Karpas-422 (cell line): Measurements from ENCODE around the gene NRIP3. TPM values are rescaled to one million over a fixed set of nuclear protein-coding genes. Genes with fewer than 3 reads are reported as not detected.
"Not testable (repeated sequence)": the region's sequence is repeated elsewhere in the genome, so short reads cannot be mapped to it uniquely, and the experiment has no call there.

Experiments used
- DNase-seq: peaks from one replicate; pipeline ENCODE4 v3.0.0-alpha.2; 2015
- H2AFZ ChIP-seq: fragments of 200-600 bp; sonication (generic); 2 replicates; pipeline ENCODE4 v1.6.1; 2014; ENCODE audit warnings: antibody characterized with exemption, low read length, mixed read lengths
- H3K27ac ChIP-seq: fragments of 200-600 bp; sonication (generic); 2 replicates; pipeline ENCODE4 v1.5.1; 2014; ENCODE audit warnings: mild to moderate bottlenecking, low read length, moderate library complexity
- H3K27me3 ChIP-seq: fragments of 200-600 bp; sonication (generic); 2 replicates; pipeline ENCODE4 v1.6.1; 2014; ENCODE audit warnings: low read length, mixed read lengths
- H3K36me3 ChIP-seq: fragments of 200-600 bp; sonication (generic); 2 replicates; pipeline ENCODE4 v1.6.1; 2014; ENCODE audit warnings: low read length, mixed read lengths; ENCODE audit not compliant: insufficient read depth
- H3K4me1 ChIP-seq: fragments of 200-600 bp; sonication (generic); 2 replicates; pipeline ENCODE4 v1.6.1; 2014; ENCODE audit warnings: mild to moderate bottlenecking, low read length, mixed read lengths
- H3K4me2 ChIP-seq: fragments of 200-600 bp; sonication (generic); 2 replicates; pipeline ENCODE4 v1.6.1; 2014; ENCODE audit warnings: low read length, low read depth, mild to moderate bottlenecking; ENCODE audit not compliant: poor library complexity, severe bottlenecking
- H3K4me3 ChIP-seq: fragments of 200-600 bp; sonication (generic); 2 replicates; pipeline ENCODE4 v1.5.1; 2014; ENCODE audit warnings: mild to moderate bottlenecking, antibody characterized with exemption, low read length, mixed read lengths
- H3K79me2 ChIP-seq: fragments of 200-600 bp; sonication (generic); 2 replicates; pipeline ENCODE4 v1.6.1; 2014; ENCODE audit warnings: mild to moderate bottlenecking, low read length, mixed read lengths
- H3K9ac ChIP-seq: fragments of 200-600 bp; sonication (generic); 2 replicates; pipeline ENCODE4 v1.6.0; 2014; ENCODE audit warnings: low read length
- H3K9me2 ChIP-seq: fragments of 200-600 bp; sonication (generic), shearing (Covaris generic); replicated peaks from 2 replicates; pipeline ENCODE4 v1.6.0; 2014; ENCODE audit warnings: mild to moderate bottlenecking, low read length, moderate library complexity; ENCODE audit not compliant: insufficient read depth
- H3K9me3 ChIP-seq: fragments of 300-700, 200-600 bp; sonication (generic); 2 replicates; pipeline ENCODE4 v1.6.1; 2014; ENCODE audit warnings: low read length, mixed read lengths
- H4K20me1 ChIP-seq: fragments of 200-600 bp; sonication (generic); 2 replicates; pipeline ENCODE4 v1.6.1; 2014; ENCODE audit warnings: mild to moderate bottlenecking, antibody characterized with exemption, low read length, low read depth; ENCODE audit not compliant: insufficient read depth
- total RNA-seq: library from RNA; depleted of rRNA; stranded (reverse); fragments of >200 nt; shearing (Covaris generic); gene quantifications from 2 replicates; pipeline ENCODE4 v1.2.3, GENCODE V29; 2014; ENCODE audit warnings: low replicate concordance

NRIP3 gene
- total RNA-seq, 1 experiment from 2014 or later: not detected

DNA sequence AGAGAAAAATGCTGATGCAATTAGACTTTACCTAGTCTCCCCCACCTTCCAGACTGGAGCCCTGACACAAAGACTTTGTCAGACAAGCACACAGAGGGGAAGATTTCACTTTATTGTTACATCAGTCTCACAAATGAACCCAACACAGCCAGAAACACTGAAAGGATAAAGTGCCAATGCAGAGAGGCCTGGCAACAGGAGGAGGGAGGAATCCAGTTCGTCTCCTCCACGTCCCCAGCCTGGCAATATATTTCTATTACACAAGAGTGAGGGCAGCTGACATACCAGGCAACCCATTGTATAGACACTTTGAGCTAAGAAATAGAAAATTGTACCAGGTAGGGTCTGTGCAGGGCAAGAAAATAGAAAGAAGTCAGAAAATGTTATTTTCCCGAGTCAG lies 23.3 kb downstream of the NRIP3 start:
- Histone ChIP-seq H3K36me3 (no peaks in the 10 kb centered on the region), H3K4me2 (no peak overlapping the region), H3K79me2 (no peaks in the 10 kb centered on the region), H3K4me3 (no peak overlapping the region), H3K27me3 (no peaks in the 10 kb centered on the region), H3K4me1 (no peaks in the 10 kb centered on the region), H3K27ac (no peak overlapping the region), H2AFZ (no peak overlapping the region), H3K9ac (no peak overlapping the region), H4K20me1 (no peaks in the 10 kb centered on the region), H3K9me3 (no peaks in the 10 kb centered on the region), H3K9me2 (no peaks in the 10 kb centered on the region)
- no peak for DNase-seq

DNA sequence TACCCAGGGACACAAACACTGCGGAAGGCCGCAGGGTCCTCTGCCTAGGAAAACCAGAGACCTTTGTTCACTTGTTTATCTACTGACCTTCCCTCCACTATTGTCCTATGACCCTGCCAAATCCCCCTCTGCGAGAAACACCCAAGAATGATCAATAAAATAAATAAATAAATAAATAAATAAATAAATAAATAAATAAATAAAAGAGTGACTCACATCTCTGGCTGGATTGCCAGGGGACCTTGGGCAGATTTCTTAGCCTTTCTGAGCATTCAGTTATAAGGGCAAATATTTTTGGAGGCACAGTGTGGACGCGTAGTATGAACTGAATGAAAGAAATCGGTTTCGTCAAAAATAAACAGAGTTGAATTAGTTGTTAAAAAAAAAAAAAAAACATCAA lies 24.4 kb downstream of the NRIP3 start:
- H3K4me2 ChIP-seq, H3K27me3 ChIP-seq, H3K9ac ChIP-seq, H4K20me1 ChIP-seq, H3K9me2 ChIP-seq, H3K27ac ChIP-seq, DNase-seq, H3K9me3 ChIP-seq, H3K79me2 ChIP-seq, H2AFZ ChIP-seq, H3K4me1 ChIP-seq, H3K36me3 ChIP-seq, H3K4me3 ChIP-seq: not testable (repeated sequence)

DNA sequence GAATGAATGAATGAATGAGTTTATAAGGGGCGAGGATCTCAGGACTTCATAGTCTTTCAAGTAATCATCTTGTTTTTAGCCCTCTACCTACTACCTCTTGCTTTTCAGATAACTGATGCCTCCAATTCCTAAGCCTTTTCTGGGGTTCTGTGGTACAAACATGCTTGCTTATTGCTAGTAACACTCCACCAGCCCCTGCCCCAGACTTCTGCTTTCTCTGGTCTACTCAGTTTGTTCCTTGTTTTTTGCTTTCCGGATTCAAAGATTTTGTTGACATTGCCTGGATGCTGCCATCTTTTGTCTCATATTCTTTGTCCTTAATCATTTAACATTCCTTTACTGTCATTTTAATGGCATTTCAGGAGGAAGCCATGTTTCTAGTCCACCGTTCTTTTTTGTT lies 30.7 kb downstream of the NRIP3 start:
- no peak overlapping the region for H3K4me3 ChIP-seq
- no peaks in the 10 kb centered on the region for H4K20me1 ChIP-seq
- no peaks in the 10 kb centered on the region for H3K4me1 ChIP-seq
- no peaks in the 10 kb centered on the region for H3K9me2 ChIP-seq
- H3K9me3 ChIP-seq: no peaks in the 10 kb centered on the region
- no peak overlapping the region for H3K9ac ChIP-seq
- no peak overlapping the region for H2AFZ ChIP-seq
- H3K4me2 ChIP-seq: no peak overlapping the region
- H3K79me2 ChIP-seq: no peaks in the 10 kb centered on the region
- no peaks in the 10 kb centered on the region for H3K27me3 ChIP-seq
- H3K27ac ChIP-seq: no peak overlapping the region
- no peak for DNase-seq
- no peaks in the 10 kb centered on the region; the same call in 1 of the 2 replicates for H3K36me3 ChIP-seq

- Histone ChIP-seq H3K9me3 (no peaks in the 10 kb centered on the region), H3K27ac (no peak overlapping the region), H2AFZ (no peak overlapping the region), H3K4me3 (no peak overlapping the region), H3K79me2 (no peaks in the 10 kb centered on the region), H3K27me3 (no peaks in the 10 kb centered on the region), H3K4me2 (no peak overlapping the region), H3K4me1 (no peaks in the 10 kb centered on the region), H3K9me2 (no peaks in the 10 kb centered on the region), H3K36me3 (no peaks in the 10 kb centered on the region; the same call in 1 of the 2 replicates), H4K20me1 (no peaks in the 10 kb centered on the region), H3K9ac (no peak overlapping the region)
- no peak for DNase-seq
These were observed 31.9 kb downstream of the NRIP3 start for GRCh38 chr11:8971924-8972316.

- Histone ChIP-seq H3K4me3 (no peak overlapping the region), H3K4me1 (peaks cover 4% of the 10 kb centered on the region; the same call in 1 of the 2 replicates), H4K20me1 (no peaks in the 10 kb centered on the region), H3K27me3 (no peaks in the 10 kb centered on the region), H2AFZ (no peak overlapping the region), H3K9me2 (no peaks in the 10 kb centered on the region), H3K9me3 (no peaks in the 10 kb centered on the region), H3K36me3 (no peaks in the 10 kb centered on the region; the same call in 1 of the 2 replicates), H3K79me2 (no peaks in the 10 kb centered on the region), H3K4me2 (no peak overlapping the region), H3K9ac (no peak overlapping the region), H3K27ac (no peak overlapping the region)
- no peak for DNase-seq
These were observed 32.4 kb downstream of the NRIP3 start for GRCh38 chr11:8971196-8971923.

DNA sequence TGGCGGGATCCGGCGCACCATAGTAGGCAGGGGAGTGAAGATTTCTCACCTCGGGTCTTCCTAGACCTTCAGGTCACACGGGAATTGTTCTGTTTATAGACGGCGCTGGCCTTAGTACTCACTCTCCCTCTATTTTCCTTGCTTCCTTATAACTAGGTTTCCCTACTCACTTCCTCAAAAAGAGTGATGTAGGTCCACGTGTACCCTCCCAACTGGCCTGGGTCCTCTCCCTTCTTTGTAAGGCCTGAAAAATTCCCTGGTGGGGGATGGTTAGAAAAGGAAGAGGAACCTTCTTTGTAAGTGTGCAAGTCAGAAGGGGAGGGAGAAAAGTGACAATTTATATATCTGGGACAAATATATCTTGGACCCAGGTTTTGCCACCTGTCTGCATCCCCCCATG lies 36.6 kb downstream of the NRIP3 start:
- H3K79me2 ChIP-seq: peaks cover 30% of the 10 kb centered on the region
- no peak overlapping the region for H3K27ac ChIP-seq
- H3K4me2 ChIP-seq: no peak overlapping the region
- no peaks in the 10 kb centered on the region for H3K9me2 ChIP-seq
- peaks cover 28% of the 10 kb centered on the region for H3K4me1 ChIP-seq
- H3K9ac ChIP-seq: no peak overlapping the region
- no peak overlapping the region for H2AFZ ChIP-seq
- H3K9me3 ChIP-seq: no peaks in the 10 kb centered on the region
- no peaks in the 10 kb centered on the region; the same call in 1 of the 2 replicates for H3K36me3 ChIP-seq
- no peak for DNase-seq
- no peaks in the 10 kb centered on the region for H3K27me3 ChIP-seq
- H4K20me1 ChIP-seq: no peaks in the 10 kb centered on the region
- H3K4me3 ChIP-seq: no peak overlapping the region

DNA sequence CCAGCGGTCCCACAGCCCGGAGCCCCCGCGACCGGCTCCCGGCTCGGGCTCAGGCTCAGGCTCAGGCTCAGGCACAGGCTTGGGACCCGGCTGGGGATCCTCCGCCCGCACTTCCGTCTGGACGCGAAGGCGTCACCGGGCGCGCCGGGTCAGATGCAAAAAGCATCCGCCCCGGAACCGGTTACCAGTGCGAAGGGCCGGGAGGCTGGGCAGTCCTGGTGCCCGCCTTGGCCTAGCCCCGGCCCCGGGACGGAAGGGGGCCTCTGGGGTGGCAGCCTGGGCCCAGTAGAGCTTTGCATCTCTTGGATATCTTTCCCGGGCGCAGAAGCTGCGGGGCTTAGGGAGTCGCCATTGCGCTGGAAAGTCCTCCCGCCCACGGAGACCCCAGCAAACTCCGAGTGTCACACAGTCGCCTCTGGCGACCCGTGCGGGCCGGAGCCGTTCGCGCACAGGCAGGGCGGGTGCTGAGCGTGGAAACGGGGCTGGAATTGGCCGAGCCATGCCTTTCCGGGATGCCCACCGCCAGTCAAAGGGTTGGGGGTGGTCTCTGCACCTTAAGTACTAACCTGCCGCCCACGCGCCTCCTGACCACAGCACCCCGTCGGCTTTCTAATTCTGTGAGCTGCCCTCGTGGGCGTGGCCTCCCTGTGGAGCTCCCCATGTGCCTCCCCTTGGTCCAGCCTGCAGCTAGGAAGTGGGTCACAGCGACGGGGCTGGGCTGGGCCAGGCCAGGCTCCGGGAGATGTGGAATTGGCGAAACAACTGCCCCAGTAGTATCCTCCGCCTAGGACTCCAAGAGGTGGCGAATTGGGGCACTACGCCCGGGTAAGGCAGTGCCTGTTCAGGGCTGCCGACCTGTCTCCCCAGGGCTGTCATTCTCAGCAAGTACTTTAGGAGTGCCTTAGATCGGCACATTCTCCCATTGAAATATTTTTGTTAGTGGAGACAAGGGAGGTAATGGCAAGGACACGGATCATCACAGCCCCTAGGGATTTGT lies 39.2 kb downstream of the NRIP3 start, which contains the start of gene TMEM9B:
TMEM9B (minus strand) TSS at position 119 of the 997 bp plus-strand sequence. CDS start 129 bp downstream, outside the sequence.
- Histone ChIP-seq H3K4me3 (peak within 1 kb of the TSS; percentile 81), H3K9me2 (no peaks in the 10 kb centered on the region), H3K27me3 (no peaks in the 10 kb centered on the region), H3K4me1 (peaks cover 35% of the 10 kb centered on the region), H3K36me3 (no peaks in the 10 kb centered on the region; the same call in 1 of the 2 replicates), H3K79me2 (peaks cover 52% of the 10 kb centered on the region), H2AFZ (peak within 1 kb of the TSS; percentile 68; the same call in 1 of the 2 replicates), H3K4me2 (peak within 1 kb of the TSS; percentile 85), H4K20me1 (no peaks in the 10 kb centered on the region), H3K9ac (peak within 1 kb of the TSS; percentile 94), H3K27ac (peak within 1 kb of the TSS; percentile 64), H3K9me3 (no peaks in the 10 kb centered on the region)
- DNase-seq: peak; percentile 94
